ENCODE data around the gene ATG4A.

Gene ATG4A, protein sequence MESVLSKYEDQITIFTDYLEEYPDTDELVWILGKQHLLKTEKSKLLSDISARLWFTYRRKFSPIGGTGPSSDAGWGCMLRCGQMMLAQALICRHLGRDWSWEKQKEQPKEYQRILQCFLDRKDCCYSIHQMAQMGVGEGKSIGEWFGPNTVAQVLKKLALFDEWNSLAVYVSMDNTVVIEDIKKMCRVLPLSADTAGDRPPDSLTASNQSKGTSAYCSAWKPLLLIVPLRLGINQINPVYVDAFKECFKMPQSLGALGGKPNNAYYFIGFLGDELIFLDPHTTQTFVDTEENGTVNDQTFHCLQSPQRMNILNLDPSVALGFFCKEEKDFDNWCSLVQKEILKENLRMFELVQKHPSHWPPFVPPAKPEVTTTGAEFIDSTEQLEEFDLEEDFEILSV

DNA sequence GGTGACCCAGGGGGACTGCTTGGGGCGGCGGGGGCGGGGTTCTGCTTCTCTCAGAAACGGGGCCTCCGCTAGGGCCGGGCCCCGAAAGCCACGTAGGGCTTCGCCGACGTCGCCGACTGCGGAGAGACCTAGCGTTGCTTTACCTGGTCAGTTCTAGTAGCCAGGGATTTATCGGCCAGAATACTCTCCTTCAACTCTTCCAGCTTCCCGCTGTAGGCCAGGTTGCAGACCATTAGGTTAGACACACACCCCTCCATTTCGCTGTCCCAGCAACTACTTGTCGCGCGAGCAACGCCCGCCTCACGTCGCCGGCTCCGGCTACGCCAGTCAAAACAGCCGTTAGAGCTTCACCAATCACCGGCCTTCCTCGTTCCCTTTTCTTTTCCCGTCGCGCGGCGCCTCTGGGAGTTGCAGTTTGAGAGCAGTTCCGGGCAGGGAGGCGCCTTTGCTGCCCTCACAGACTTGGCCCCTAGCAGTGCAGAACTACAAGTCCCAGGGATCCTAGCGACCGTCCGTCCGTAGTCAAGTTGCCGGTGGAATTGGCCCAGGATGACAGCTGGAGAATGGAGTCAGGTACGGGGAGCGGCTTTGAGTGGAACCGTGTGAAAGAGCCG is at the start of gene ATG4A, which contains the start of gene PSMD10:
Gene ATG4A (plus strand): TSS at position 515 of the 614 bp plus-strand sequence. CDS start 49 bp downstream, at position 564.
Gene PSMD10 (minus strand): TSS at position 279 of the 614 bp plus-strand sequence. CDS start 22 bp downstream, at position 257.
- DNase-seq, result peak; percentile 90

GRCh38 chrX:108044554-108045256 is 46.9 kb upstream of the ATG4A start, which contains the start of gene VSIG1:
Gene VSIG1, plus strand, starts transcription at chrX:108045065. Its CDS starts 66 bp downstream, at chrX:108045131.
- DNase-seq, result no peak

- no peak for DNase-seq
Observed at GRCh38 chrX:108049649-108050048, 41.9 kb upstream of the ATG4A start.

DNA sequence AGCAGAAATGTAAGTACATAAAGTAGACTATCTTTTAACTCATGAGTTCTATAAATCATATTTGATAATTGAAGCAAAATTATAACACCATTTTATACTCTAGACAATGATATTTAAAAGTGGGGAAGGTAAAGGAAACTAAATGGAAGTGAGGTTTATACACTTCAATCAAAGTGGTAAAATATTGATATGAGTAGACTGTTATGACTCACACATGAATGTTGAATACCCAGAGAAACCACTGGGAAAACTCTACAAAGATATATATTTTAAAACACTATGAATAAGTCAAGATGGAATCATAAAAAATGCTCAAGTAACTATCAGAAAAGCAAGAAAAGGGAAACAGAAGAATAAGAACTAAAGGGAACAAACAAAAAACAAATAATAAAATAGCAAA is 38.4 kb upstream of the ATG4A start:
- no peak for DNase-seq

DNA sequence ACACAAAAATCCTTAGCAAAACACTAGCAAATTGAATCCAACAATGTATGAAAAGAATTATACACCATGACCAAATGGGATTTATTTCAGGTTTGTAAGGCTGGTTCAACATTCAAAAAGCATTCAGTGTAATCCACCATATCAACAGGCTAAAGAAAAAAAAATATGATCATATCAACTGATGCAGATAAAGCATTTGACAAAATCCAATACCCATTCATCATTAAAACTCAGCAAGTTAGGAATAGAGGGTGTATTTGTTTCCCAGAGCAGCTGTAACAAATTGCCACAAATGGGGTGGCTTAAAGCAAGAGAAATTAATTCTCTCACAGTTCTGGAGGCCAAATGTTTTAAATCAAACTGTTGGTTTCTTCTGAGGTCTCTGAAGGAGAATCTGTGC is 36.0 kb upstream of the ATG4A start:
- DNase-seq, result no peak

GRCh38 chrX:108059801-108060200 is 31.8 kb upstream of the ATG4A start:
- no peak for DNase-seq

DNA sequence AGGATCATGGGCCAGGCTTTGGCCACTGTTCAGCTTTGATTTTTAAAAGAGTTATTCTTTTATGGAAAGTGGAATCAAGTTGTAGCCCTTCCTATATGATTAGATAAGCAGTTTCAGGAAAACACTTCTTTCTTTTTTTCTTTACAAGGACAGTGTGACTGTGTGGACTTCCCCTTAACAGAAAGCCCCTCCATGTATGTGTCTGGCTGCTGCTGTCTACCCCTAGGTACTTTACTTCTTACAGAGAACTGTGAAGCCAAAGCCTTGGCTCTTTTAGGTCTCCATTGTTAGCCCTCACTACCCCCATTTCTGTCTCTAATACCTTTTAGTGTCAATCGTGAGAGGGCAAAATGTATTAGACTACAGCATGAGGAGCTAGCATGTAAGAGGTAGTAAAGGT is 27.6 kb upstream of the ATG4A start:
- no peak for DNase-seq

DNA sequence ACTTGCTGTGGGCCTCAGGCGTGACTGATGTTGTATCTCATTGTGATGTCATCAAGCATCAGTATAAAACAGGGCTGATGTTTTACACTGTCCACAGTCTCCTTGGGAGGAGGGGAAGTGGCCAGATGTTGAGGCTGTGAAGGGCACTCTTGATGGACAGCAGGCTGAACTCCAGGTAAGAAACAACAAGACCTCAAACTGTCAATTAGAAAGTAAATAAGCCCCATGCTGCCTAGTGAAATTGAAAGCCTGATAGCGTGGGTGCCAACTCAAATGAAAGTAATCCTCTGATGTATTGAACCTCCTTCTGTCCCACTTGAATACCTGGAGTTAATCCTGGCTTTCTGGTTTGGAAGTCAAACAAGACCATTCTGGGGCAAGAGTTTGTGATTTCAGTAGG is 27.0 kb upstream of the ATG4A start:
- DNase-seq, result no peak

DNA sequence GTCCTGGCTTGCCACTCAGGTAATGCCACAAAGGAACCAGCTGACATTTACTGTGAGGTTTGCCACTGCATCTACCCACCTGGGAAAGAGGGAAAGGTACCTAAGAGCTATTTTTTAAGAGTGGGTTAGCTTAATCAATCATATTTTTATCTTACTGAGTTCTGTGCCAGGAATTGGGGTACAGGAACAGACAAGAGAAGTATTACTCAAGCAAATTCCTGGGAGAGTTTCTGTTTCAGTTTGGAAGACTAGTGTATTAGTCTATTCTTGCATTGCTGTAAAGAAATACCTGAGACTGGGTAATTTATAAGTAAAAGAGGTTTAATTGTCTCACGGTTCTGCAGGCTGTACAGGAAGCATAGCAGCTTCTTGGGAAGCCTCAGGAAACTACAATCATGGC is 23.5 kb upstream of the ATG4A start:
- DNase-seq, result no peak

DNA sequence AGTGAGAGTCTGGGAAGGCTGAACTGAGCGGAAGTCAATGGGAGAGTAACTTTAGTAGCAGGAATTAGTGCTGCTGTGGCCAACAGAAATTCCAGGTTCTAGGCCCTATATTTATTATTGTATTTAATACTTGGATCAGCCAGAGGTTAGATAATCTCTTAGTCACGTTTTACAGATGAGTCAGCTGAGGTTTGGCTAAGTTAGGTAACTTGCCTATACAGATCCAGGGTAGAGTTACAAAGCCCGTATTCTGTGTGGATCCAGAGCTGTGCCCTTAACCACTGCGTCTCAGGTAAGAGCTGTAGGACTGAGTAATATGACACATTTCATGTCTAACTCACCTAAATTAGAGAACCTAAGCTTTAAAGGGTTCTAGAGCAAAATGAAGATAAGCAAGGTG is 20.7 kb upstream of the ATG4A start:
- no peak for DNase-seq

DNA sequence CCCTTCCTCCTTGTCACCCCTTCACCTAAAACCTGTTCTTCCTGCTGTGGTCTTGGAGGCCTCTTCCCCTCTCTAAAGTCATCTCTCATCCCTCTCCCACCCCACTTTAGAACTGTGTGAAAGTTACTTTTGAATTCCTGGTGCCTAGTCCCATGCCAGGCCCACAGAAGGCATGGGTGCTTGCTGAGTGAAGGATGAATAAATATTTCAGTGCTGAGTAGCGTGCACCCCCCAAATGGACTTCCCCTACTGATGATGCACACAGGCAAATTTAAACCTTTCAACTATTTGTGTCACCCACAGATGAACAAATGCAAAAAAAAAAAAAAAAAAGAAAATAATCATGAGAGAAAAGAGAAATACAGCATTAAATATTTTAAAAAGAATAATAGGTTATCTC is 20.0 kb upstream of the ATG4A start:
- no peak for DNase-seq

- no peak for DNase-seq
Observed at GRCh38 chrX:108072746-108073145, 18.8 kb upstream of the ATG4A start.

DNA sequence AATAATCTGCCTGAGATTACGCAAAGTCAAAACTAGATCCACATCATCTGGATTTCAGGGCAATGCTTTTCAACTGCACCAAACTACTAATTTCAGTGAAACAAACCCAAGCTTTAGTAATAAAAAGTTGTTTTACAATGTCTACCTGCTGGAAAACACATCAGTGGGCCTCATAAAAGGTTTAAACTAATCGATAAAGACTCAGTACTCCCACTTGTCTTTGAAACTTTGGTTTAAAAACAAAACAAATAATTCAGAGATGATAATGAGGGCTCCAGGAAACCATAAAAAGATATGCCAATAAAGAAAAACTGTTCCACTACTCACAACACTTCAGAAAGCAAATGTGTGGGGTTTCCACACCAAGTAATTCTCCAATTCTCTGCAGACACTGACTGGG is 10.5 kb upstream of the ATG4A start:
- no peak for DNase-seq

- no peak for DNase-seq
Observed at GRCh38 chrX:108087792-108088191, 3.8 kb upstream of the ATG4A start.

- DNase-seq, result no peak
Observed at GRCh38 chrX:108088511-108088910, 3.1 kb upstream of the ATG4A start.

DNA sequence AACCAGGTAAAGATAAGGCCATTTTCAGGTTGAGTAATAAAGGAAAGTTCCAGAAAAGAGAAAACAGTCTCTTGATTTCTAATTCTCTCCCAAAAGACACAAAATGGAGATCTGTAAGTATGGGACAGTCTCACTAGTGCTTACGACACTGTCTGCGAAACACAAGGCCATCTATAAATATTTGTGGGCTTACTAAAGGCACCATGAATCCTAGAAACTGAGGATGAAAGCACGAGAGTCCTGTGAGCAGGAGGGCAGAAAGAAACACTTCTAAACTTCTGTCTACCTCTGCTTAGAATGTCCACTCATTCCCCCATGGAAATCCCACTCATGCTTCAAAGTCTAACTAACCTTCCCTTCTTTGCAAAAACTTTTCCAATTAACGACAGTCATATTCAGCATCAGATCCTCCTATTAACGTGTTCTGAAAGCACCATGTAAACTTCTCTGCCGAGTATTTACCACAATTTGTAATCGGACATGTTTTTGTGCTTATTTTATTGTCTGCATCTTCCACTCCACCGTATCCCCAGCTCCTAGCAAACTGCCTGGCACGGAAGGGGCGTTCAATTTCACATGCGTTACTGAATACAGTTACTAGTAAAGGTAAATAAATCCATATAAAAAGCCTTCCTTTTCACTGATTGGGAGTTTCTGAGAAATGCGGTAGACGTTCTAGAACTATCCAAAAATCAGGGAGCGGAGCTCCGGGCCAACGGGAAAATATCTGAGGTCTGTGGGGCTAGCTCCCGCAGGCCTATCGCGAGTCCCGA is 901 bp upstream of the ATG4A start:
- DNase-seq, result peak; percentile 6

DNA sequence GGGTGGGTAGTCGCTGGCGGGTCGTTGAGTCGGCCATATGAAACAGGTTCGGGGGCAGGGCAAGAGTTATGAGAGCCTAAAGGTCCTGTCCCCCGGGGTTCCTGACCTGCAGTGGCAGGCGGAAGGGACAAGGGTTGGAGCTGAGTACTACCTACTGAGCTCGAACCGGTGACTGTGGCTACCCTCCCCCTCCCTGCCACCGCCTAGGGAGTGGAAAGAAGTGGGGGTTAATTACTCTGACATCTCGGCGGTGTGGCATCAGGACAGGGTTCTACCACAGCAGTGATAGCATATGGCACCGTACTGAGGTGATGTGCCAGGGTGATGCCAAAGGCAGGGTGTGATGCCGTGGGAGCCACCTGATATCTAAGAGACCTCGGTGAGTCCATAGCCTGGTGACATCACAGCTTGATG is 307 bp downstream of the ATG4A start:
- DNase-seq, result no peak

DNA sequence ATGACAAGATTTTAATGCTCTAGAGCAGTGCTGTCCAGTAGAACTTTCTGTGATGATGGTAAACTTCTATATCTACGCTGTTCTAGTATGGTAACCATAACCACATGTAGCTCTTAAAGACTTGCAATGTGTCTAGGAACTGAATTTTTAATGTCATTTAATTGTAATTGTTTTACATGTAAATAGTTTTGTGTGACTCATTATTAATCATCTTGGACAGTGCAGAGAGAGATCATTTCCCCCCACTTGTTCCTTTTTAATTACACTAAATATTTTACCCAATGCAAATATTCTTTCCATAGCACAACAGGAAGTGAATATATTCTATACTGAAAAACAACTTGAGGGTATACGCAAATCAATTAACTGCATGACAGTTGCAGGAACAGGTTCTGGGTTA is 5.8 kb downstream of the ATG4A start:
- DNase-seq, result no peak

- no peak for DNase-seq
Observed at GRCh38 chrX:108105473-108105872, 13.9 kb downstream of the ATG4A start.

- DNase-seq, result no peak
Observed at GRCh38 chrX:108114541-108114940, 23.0 kb downstream of the ATG4A start.

DNA sequence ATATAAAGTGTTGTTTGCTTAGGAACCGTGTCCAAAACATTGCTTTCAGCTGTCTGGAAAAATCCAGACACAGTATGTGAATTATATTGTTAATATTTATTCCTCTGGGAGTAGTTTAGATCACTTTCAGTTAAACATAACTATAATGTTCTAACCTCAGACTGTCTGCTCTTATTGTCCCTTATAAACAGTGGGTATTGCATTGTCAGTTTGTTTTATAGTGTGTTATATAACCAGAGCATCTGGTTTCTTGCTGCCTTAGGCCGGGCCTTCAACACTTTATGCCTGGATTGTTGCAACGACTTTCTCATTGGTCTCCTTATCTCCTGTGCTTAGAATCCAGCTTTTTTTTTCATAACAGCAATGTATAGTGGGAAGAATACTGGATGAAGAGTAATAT is 26.4 kb downstream of the ATG4A start:
- no peak for DNase-seq

GRCh38 chrX:108121291-108121690 is 29.7 kb downstream of the ATG4A start:
- no peak for DNase-seq

DNA sequence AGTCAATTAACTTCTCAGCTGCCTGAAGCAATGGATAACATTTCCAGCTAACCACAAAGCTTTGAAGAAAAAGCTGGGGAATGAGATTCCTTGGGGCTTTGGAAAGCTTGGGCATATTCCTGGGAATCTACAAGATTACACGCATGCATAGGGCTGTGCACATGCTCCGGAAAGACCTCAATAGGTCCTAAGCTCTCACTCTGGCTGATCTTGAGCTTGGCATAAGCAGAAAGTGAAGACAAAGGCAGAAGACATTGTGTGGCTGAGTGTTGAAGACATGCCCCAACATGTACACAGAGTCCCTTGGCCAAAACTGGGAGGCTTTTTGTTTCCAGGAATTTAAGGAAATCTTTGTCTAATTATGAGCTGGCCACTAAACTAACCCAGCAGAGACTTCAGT is 31.2 kb downstream of the ATG4A start:
- no peak for DNase-seq

Data from amniotic stem cell (primary cell).